Activated naive CD8-positive, alpha-beta T cell treated with anti-CD3 and anti-CD28 coated beads for 36 hours (primary cell): ENCODE data around the gene TMEM242. TPM values are rescaled to one million over a fixed set of nuclear protein-coding genes. Genes with fewer than 3 reads are reported as not detected.
A peak's percentile ranks its signal among the peaks of the same experiment; 100 is the strongest.

Experiments
- DNase-seq: peaks from one replicate; pipeline ENCODE4 v3.0.0; 2021
- H3K27ac Mint-ChIP-seq: one replicate; pipeline ENCODE4 v1.8.0; 2022; ENCODE audit warnings: mild to moderate bottlenecking, moderate library complexity, mixed read lengths
- H3K27me3 Mint-ChIP-seq: one replicate; pipeline ENCODE4 v1.8.0; 2022; ENCODE audit warnings: mild to moderate bottlenecking, mixed read lengths
- H3K36me3 Mint-ChIP-seq: one replicate; pipeline ENCODE4 v1.8.0; 2021; ENCODE audit warnings: mild to moderate bottlenecking, mixed read lengths
- H3K4me1 Mint-ChIP-seq: one replicate; pipeline ENCODE4 v1.8.0; 2021; ENCODE audit warnings: mixed read lengths
- H3K4me3 Mint-ChIP-seq: one replicate; pipeline ENCODE4 v1.8.0; 2022; ENCODE audit warnings: mild to moderate bottlenecking, moderate library complexity, mixed read lengths
- H3K9me3 Mint-ChIP-seq: one replicate; pipeline ENCODE4 v1.8.0; 2022; ENCODE audit warnings: mixed read lengths
- total RNA-seq, 2 experiments: library from RNA; stranded (reverse); gene quantifications; one replicate each; pipeline ENCODE4 v1.2.3, GENCODE V29; 2021

The TMEM242 gene
- total RNA-seq, 2 experiments from 2014 or later: 10.2 to 10.5 TPM

- DNase-seq: no peak
- Mint-ChIP-seq H3K36me3 (no peaks in the 10 kb centered on the region), H3K4me3 (no peak overlapping the region), H3K9me3 (no peaks in the 10 kb centered on the region), H3K4me1 (no peaks in the 10 kb centered on the region), H3K27ac (no peak overlapping the region), H3K27me3 (no peaks in the 10 kb centered on the region)
Observed at GRCh38 chr6:157287247-157287850, 36.0 kb downstream of the TMEM242 start.

GRCh38 chr6:157285422-157285779, 37.9 kb downstream of the TMEM242 start:
- no peaks in the 10 kb centered on the region for H3K36me3 Mint-ChIP-seq
- H3K27ac Mint-ChIP-seq: no peak overlapping the region
- DNase-seq: no peak

GRCh38 chr6:157284738-157285421, 38.4 kb downstream of the TMEM242 start:
- no peak for DNase-seq
- no peak overlapping the region for H3K4me3 Mint-ChIP-seq
- no peaks in the 10 kb centered on the region for H3K36me3 Mint-ChIP-seq
- H3K4me1 Mint-ChIP-seq: no peaks in the 10 kb centered on the region
- H3K27ac Mint-ChIP-seq: no peak overlapping the region
- no peaks in the 10 kb centered on the region for H3K27me3 Mint-ChIP-seq
- no peaks in the 10 kb centered on the region for H3K9me3 Mint-ChIP-seq

More at GRCh38 chr6:157285422-157285779, 37.9 kb downstream of the TMEM242 start:
- Mint-ChIP-seq H3K27me3 (no peaks in the 10 kb centered on the region), H3K9me3 (no peaks in the 10 kb centered on the region), H3K4me3 (no peak overlapping the region), H3K4me1 (no peaks in the 10 kb centered on the region)

GRCh38 chr6:157283900-157284737, 39.2 kb downstream of the TMEM242 start:
- H3K4me1 Mint-ChIP-seq: no peaks in the 10 kb centered on the region
- H3K4me3 Mint-ChIP-seq: no peak overlapping the region
- H3K27ac Mint-ChIP-seq: no peak overlapping the region
- DNase-seq: no peak
- H3K9me3 Mint-ChIP-seq: no peaks in the 10 kb centered on the region
- H3K36me3 Mint-ChIP-seq: no peaks in the 10 kb centered on the region
- no peaks in the 10 kb centered on the region for H3K27me3 Mint-ChIP-seq

GRCh38 chr6:157283330-157283898, 39.9 kb downstream of the TMEM242 start:
- Mint-ChIP-seq H3K27me3 (no peaks in the 10 kb centered on the region), H3K9me3 (no peaks in the 10 kb centered on the region), H3K4me1 (no peaks in the 10 kb centered on the region), H3K36me3 (no peaks in the 10 kb centered on the region), H3K4me3 (no peak overlapping the region), H3K27ac (no peak overlapping the region)
- DNase-seq: no peak

GRCh38 chr6:157282284-157282683, 41.0 kb downstream of the TMEM242 start:
- no peak overlapping the region for H3K4me3 Mint-ChIP-seq
- H3K4me1 Mint-ChIP-seq: no peaks in the 10 kb centered on the region
- no peak for DNase-seq
- H3K9me3 Mint-ChIP-seq: no peaks in the 10 kb centered on the region
- H3K36me3 Mint-ChIP-seq: no peaks in the 10 kb centered on the region
- H3K27ac Mint-ChIP-seq: no peak overlapping the region
- H3K27me3 Mint-ChIP-seq: no peaks in the 10 kb centered on the region

- Mint-ChIP-seq H3K27ac (no peak overlapping the region), H3K27me3 (no peaks in the 10 kb centered on the region)
Observed at GRCh38 chr6:157281570-157281969, 41.7 kb downstream of the TMEM242 start.

GRCh38 chr6:157280947-157281346, 42.4 kb downstream of the TMEM242 start:
- DNase-seq: no peak
- H3K4me1 Mint-ChIP-seq: no peaks in the 10 kb centered on the region
- H3K27ac Mint-ChIP-seq: no peak overlapping the region
- H3K27me3 Mint-ChIP-seq: no peaks in the 10 kb centered on the region
- H3K4me3 Mint-ChIP-seq: no peak overlapping the region
- no peaks in the 10 kb centered on the region for H3K36me3 Mint-ChIP-seq
- no peaks in the 10 kb centered on the region for H3K9me3 Mint-ChIP-seq

More at GRCh38 chr6:157281570-157281969, 41.7 kb downstream of the TMEM242 start:
- no peaks in the 10 kb centered on the region for H3K36me3 Mint-ChIP-seq
- H3K4me3 Mint-ChIP-seq: no peak overlapping the region
- no peaks in the 10 kb centered on the region for H3K4me1 Mint-ChIP-seq
- DNase-seq: no peak
- H3K9me3 Mint-ChIP-seq: no peaks in the 10 kb centered on the region

GRCh38 chr6:157280157-157280556, 43.2 kb downstream of the TMEM242 start:
- no peaks in the 10 kb centered on the region for H3K36me3 Mint-ChIP-seq
- no peak for DNase-seq
- no peaks in the 10 kb centered on the region for H3K9me3 Mint-ChIP-seq
- H3K4me1 Mint-ChIP-seq: no peaks in the 10 kb centered on the region
- H3K27ac Mint-ChIP-seq: no peak overlapping the region
- no peak overlapping the region for H3K4me3 Mint-ChIP-seq
- no peaks in the 10 kb centered on the region for H3K27me3 Mint-ChIP-seq

GRCh38 chr6:157278171-157278570, 45.1 kb downstream of the TMEM242 start:
- peaks cover 7% of the 10 kb centered on the region for H3K4me1 Mint-ChIP-seq
- DNase-seq: no peak
- no peak overlapping the region for H3K4me3 Mint-ChIP-seq
- no peak overlapping the region for H3K27ac Mint-ChIP-seq
- H3K27me3 Mint-ChIP-seq: no peaks in the 10 kb centered on the region
- no peaks in the 10 kb centered on the region for H3K36me3 Mint-ChIP-seq
- H3K9me3 Mint-ChIP-seq: no peaks in the 10 kb centered on the region

GRCh38 chr6:157276731-157277130, 46.6 kb downstream of the TMEM242 start:
- Mint-ChIP-seq H3K4me3 (no peak overlapping the region), H3K4me1 (peaks cover 7% of the 10 kb centered on the region), H3K9me3 (no peaks in the 10 kb centered on the region), H3K27ac (no peak overlapping the region), H3K36me3 (no peaks in the 10 kb centered on the region), H3K27me3 (no peaks in the 10 kb centered on the region)
- DNase-seq: no peak

GRCh38 chr6:157276134-157276532, 47.2 kb downstream of the TMEM242 start:
- no peaks in the 10 kb centered on the region for H3K27me3 Mint-ChIP-seq
- H3K27ac Mint-ChIP-seq: no peak overlapping the region
- H3K36me3 Mint-ChIP-seq: no peaks in the 10 kb centered on the region
- peaks cover 7% of the 10 kb centered on the region for H3K4me1 Mint-ChIP-seq
- no peaks in the 10 kb centered on the region for H3K9me3 Mint-ChIP-seq
- H3K4me3 Mint-ChIP-seq: no peak overlapping the region
- DNase-seq: no peak

- DNase-seq: peak; percentile 90
- peaks cover 8% of the 10 kb centered on the region for H3K9me3 Mint-ChIP-seq
- H3K4me1 Mint-ChIP-seq: peaks cover 7% of the 10 kb centered on the region
- peak overlapping the region; percentile 81 for H3K27ac Mint-ChIP-seq
- H3K36me3 Mint-ChIP-seq: peaks cover 4% of the 10 kb centered on the region
- H3K27me3 Mint-ChIP-seq: no peaks in the 10 kb centered on the region
- peak overlapping the region; percentile 83 for H3K4me3 Mint-ChIP-seq
Observed at GRCh38 chr6:157274471-157275226, 48.7 kb downstream of the TMEM242 start.

GRCh38 chr6:157273756-157274470, 49.4 kb downstream of the TMEM242 start:
- Mint-ChIP-seq H3K36me3 (peaks cover 4% of the 10 kb centered on the region), H3K27me3 (no peaks in the 10 kb centered on the region), H3K27ac (peak overlapping the region; percentile 81), H3K4me1 (peaks cover 7% of the 10 kb centered on the region), H3K4me3 (peak overlapping the region; percentile 83), H3K9me3 (peaks cover 8% of the 10 kb centered on the region)
- peak; percentile 77 for DNase-seq
